PC-9 (cell line): Measurements from ENCODE around the gene UBE2E2. TPM values are rescaled to one million over a fixed set of nuclear protein-coding genes. Genes with fewer than 3 reads are reported as not detected.
"Not testable (repeated sequence)": the region's sequence is repeated elsewhere in the genome, so short reads cannot be mapped to it uniquely, and the experiment has no call there.

ENCODE experiments used
- BruUV-seq: library from RNA; stranded (reverse); fragments of 400-500 nt; replicated peaks from 2 replicates; lab custom pipeline; 2021; lab: Mats Ljungman, UMichigan
- CTCF ChIA-PET: fragments of 300-600 bp; sonication (Branson Sonifier 250); formaldehyde crosslinking; loops from one replicate; lab custom pipeline; 2022; ENCODE audit warnings: antibody characterized with exemption; lab: Charles Lee
- POLR2A ChIA-PET: fragments of 300-600 bp; sonication (Branson Sonifier 250); formaldehyde crosslinking; loops from one replicate; lab custom pipeline; 2022; ENCODE audit warnings: antibody characterized with exemption; ENCODE audit not compliant: unreplicated experiment; lab: Charles Lee
- DNase-seq, 2 experiments: peaks; one replicate each; pipeline versions ENCODE4 v3.0.0 to v3.0.0-alpha.2; 2015 to 2022; ENCODE audit warnings: mixed read lengths in 1 of 2
- H2AFZ ChIP-seq: fragments of 200-600 bp; sonication (generic); 2 replicates; pipeline ENCODE4 v1.8.1; 2017; ENCODE audit warnings: antibody characterized with exemption
- H3F3A ChIP-seq: fragments of 200-600 bp; sonication (generic); 2 replicates; pipeline ENCODE4 v1.8.1; 2017; ENCODE audit warnings: antibody characterized with exemption, mild to moderate bottlenecking, low read depth; ENCODE audit not compliant: insufficient read depth
- H3K27ac ChIP-seq: fragments of 200-600 bp; sonication (generic); 2 replicates; pipeline ENCODE4 v1.6.1; 2016; ENCODE audit warnings: mixed run types
- H3K27me3 ChIP-seq: fragments of 200-600 bp; sonication (generic); 2 replicates; pipeline ENCODE4 v1.6.1; 2016; ENCODE audit warnings: low read depth, mixed run types; ENCODE audit not compliant: insufficient read depth
- H3K36me3 ChIP-seq: fragments of 200-600 bp; sonication (generic); 2 replicates; pipeline ENCODE4 v1.6.1; 2016; ENCODE audit warnings: low read depth, mixed run types
- H3K4me1 ChIP-seq: fragments of 200-600 bp; sonication (generic); replicated peaks from 2 replicates; pipeline ENCODE4 v1.6.1; 2016; ENCODE audit warnings: mixed run types; ENCODE audit not compliant: insufficient read depth
- H3K4me2 ChIP-seq: fragments of 200-600 bp; sonication (generic); 2 replicates; pipeline ENCODE4 v1.6.1; 2017; ENCODE audit warnings: mixed run types
- H3K4me3 ChIP-seq: fragments of 200-600 bp; sonication (generic); 2 replicates; pipeline ENCODE4 v1.6.1; 2016; ENCODE audit warnings: mixed run types
- H3K79me2 ChIP-seq: fragments of 200-600 bp; sonication (generic); 2 replicates; pipeline ENCODE4 v1.6.1; 2017; ENCODE audit warnings: low read depth, mixed run types
- H3K9me2 ChIP-seq: fragments of 200-600 bp; sonication (generic); 2 replicates; pipeline ENCODE4 v1.8.1; 2017; ENCODE audit warnings: mild to moderate bottlenecking; ENCODE audit not compliant: insufficient read depth
- H3K9me3 ChIP-seq: fragments of 200-600 bp; sonication (generic); 2 replicates; pipeline ENCODE4 v1.8.1; 2016; ENCODE audit warnings: low read depth; ENCODE audit not compliant: insufficient read depth
- H4K20me1 ChIP-seq: fragments of 200-600 bp; sonication (generic); 2 replicates; pipeline ENCODE4 v1.8.1; 2017; ENCODE audit not compliant: insufficient read depth
- EZH2 ChIP-seq: fragments of 200-600 bp; sonication (generic); IDR thresholded peaks from 2 replicates; pipeline ENCODE4 v1.8.0; 2017; ENCODE audit warnings: antibody characterized with exemption, low read depth
- intact Hi-C: fragments of 100-400 bp; cut with micrococcal nuclease; formaldehyde crosslinking; loops from one replicate; pipeline ENCODE4 v1.10.0; 2022; ENCODE audit not compliant: unreplicated experiment
- total RNA-seq: library from RNA; stranded (reverse); gene quantifications from 2 replicates; pipeline ENCODE4 v1.2.3, GENCODE V29; 2021
- TF ChIP-seq, protein P1 (sequence below): fragments of 200-600 bp; sonication (generic); conservative IDR thresholded peaks from 2 replicates; pipeline ENCODE4 v1.6.1; 2017; ENCODE audit warnings: mixed run types, antibody characterized with exemption, mild to moderate bottlenecking, moderate library complexity

Gene UBE2E2
- total RNA-seq, 1 experiment from 2014 or later, result 48.7 TPM

DNA sequence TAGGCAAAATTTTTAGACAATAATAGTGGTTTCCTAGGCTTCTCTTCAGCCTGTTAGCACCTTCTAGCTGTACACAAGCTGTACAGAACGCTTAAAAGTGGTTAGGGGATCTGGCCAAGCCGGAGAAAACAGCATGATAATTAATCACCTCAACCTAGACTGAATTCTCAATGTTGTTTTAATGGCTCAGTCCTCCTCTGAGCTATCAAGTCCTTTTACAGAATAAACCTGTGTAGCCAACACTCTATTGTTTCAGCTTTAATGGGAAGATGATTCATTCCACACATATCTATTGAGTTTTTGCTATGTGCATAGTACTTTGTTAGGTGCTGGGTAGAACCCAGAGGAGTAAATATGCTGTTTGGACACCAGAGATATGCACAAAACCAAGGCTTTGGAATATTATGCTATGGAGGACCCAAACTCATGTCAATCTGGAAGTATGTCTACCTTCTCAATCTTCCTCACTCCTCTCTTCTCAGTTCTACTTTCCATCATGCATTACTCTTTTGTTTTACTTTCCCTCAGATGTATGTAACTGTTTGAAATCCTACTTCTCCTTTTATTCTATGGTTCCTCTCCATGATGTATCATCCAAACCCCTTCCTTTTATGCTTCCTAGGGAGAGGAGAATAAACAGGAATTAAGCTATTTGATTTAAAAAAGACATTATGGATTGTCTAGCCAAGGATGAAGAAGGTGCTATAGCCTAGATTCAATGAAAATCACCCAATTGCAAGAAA lies 27.6 kb upstream of the UBE2E2 start:
- Histone ChIP-seq H3F3A (no peaks in the 10 kb centered on the region), H3K4me3 (no peak overlapping the region), H3K9me3 (peaks cover 5% of the 10 kb centered on the region; the same call in 1 of the 2 replicates), H2AFZ (no peak overlapping the region), H3K79me2 (no peaks in the 10 kb centered on the region), H3K27ac (no peak overlapping the region), H3K4me1 (peaks cover 9% of the 10 kb centered on the region; the same call in 1 of the 2 replicates), H3K4me2 (no peak overlapping the region), H3K27me3 (no peaks in the 10 kb centered on the region), H3K36me3 (no peaks in the 10 kb centered on the region), H4K20me1 (no peaks in the 10 kb centered on the region), H3K9me2 (no peaks in the 10 kb centered on the region)
- intact Hi-C loops, result no loop called here
- DNase-seq, result no peak
- BruUV-seq, result no TSS peak
- no peak for TF ChIP-seq EZH2
- TF ChIP-seq, protein P1, sequence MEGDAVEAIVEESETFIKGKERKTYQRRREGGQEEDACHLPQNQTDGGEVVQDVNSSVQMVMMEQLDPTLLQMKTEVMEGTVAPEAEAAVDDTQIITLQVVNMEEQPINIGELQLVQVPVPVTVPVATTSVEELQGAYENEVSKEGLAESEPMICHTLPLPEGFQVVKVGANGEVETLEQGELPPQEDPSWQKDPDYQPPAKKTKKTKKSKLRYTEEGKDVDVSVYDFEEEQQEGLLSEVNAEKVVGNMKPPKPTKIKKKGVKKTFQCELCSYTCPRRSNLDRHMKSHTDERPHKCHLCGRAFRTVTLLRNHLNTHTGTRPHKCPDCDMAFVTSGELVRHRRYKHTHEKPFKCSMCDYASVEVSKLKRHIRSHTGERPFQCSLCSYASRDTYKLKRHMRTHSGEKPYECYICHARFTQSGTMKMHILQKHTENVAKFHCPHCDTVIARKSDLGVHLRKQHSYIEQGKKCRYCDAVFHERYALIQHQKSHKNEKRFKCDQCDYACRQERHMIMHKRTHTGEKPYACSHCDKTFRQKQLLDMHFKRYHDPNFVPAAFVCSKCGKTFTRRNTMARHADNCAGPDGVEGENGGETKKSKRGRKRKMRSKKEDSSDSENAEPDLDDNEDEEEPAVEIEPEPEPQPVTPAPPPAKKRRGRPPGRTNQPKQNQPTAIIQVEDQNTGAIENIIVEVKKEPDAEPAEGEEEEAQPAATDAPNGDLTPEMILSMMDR, result no peak
- POLR2A ChIA-PET, result interaction anchor here (0.6 kb wide), 1 partner anchor 724 kb away, joined by 7 read pairs; no protein-coding TSS in a partner anchor
- CTCF ChIA-PET, result no interaction called here

DNA sequence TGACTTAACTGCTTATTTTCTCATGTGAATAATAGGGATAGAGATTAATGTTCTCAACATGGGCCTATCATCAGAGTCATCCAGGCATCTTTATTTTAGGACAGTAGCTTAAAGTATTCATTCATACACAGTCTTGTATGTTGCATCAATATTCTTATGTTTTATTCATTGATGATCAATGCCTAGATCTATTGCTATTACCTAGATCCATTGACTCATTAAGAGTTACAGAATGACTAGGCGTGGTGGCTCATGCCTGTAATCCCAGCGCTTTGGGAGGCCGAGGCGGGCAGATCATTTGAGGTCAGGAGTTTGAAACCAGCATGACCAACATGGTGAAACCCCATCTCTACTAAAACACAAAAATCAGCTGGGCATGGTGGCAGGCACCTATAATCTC lies 26.3 kb upstream of the UBE2E2 start:
- H3K79me2 ChIP-seq, H3K4me3 ChIP-seq, H3F3A ChIP-seq, CTCF ChIA-PET, H3K27ac ChIP-seq, H2AFZ ChIP-seq, intact Hi-C loops, H3K4me1 ChIP-seq, H3K4me2 ChIP-seq, H3K27me3 ChIP-seq, H4K20me1 ChIP-seq, H3K36me3 ChIP-seq, POLR2A ChIA-PET, DNase-seq, BruUV-seq, H3K9me3 ChIP-seq, H3K9me2 ChIP-seq: not testable (repeated sequence)

DNA sequence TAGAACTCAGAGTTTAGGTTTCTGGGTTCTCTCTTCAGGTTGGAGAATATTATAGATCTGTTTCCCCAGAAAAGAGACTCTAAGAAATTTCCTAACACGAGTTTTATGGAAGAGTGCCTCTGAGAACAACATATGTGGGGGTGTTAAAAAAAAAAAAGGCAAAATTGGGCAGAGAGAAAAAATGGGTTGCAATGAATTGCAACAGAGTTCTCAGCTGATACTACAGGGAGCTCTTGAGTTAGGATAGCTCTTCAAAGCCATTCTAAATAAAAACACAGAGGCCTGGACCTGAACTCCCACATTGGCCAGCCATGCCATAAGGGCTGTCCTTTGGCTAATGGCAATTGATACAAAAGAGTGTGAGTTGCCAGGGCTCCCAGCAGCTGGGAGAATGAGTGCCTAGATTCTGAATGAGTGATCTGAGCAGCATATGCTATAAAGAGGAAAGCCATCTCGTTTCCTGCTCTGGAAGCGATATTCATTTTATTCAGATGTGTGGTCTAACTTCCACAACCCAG lies 20.1 kb upstream of the UBE2E2 start:
- no peaks in the 10 kb centered on the region for H3K79me2 ChIP-seq
- H3K4me2 ChIP-seq, result no peak overlapping the region
- DNase-seq, result no peak
- POLR2A ChIA-PET, result no interaction called here
- H3K36me3 ChIP-seq, result no peaks in the 10 kb centered on the region
- H3K4me3 ChIP-seq, result no peak overlapping the region
- no peaks in the 10 kb centered on the region for H4K20me1 ChIP-seq
- no peaks in the 10 kb centered on the region for H3K4me1 ChIP-seq
- no peaks in the 10 kb centered on the region for H3F3A ChIP-seq
- no peaks in the 10 kb centered on the region for H3K9me3 ChIP-seq
- no peak for TF ChIP-seq EZH2
- TF ChIP-seq, protein P1, result no peak
- intact Hi-C loops, result no loop called here
- H3K27ac ChIP-seq, result no peak overlapping the region
- H3K9me2 ChIP-seq, result no peaks in the 10 kb centered on the region
- H2AFZ ChIP-seq, result no peak overlapping the region
- CTCF ChIA-PET, result no interaction called here
- H3K27me3 ChIP-seq, result no peaks in the 10 kb centered on the region
- BruUV-seq, result no TSS peak
